Sigmoid colon (tissue), 4 donors: ENCODE data around the gene CRYBG1.

ENCODE experiments used
- EP300 ChIP-seq, 4 donors: sonication (generic); formaldehyde crosslinking; IDR thresholded peaks; one replicate each; pipeline ENCODE4 v1.6.1; 2017; ENCODE audit warnings: antibody characterized with exemption in 4 of 4
- POLR2AphosphoS5 ChIP-seq, 4 donors: sonication (generic); formaldehyde crosslinking; IDR thresholded peaks; one replicate each; pipeline ENCODE4 v1.6.1; 2017; ENCODE audit warnings: antibody characterized with exemption in 4 of 4
- TF ChIP-seq, protein P1 (sequence below), 4 experiments: fragments of 450-650 bp in 3 of 4; fragments of 200-600 bp in 1 of 4; IDR thresholded peaks; one replicate each; pipeline ENCODE4 v1.5.1; 2016 to 2019; ENCODE audit warnings: antibody characterized with exemption in 4 of 4, mild to moderate bottlenecking in 3 of 4, moderate library complexity in 2 of 4

DNA sequence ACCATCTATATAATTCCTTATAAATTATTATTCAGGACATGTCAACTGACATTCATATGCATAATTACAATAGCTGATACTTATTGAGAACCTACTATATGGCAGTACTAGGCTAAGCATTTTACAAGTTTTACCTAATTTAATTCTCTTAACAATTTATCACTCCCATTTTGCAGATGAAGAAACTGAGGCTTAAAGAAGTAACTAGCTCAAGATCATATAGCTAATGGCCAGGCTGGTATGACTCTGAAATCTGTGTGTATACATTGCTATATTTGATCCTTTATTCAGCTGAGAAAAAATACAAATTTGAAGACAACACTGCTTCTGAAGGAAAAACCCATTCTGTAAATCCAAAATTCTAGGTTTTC is 85.0 kb downstream of the CRYBG1 start:
- TF ChIP-seq POLR2AphosphoS5 (IDR thresholded peaks at IDR 0.05) (no peak), EP300 (IDR thresholded peaks at IDR 0.05) (no peak)
- TF ChIP-seq, protein P1, sequence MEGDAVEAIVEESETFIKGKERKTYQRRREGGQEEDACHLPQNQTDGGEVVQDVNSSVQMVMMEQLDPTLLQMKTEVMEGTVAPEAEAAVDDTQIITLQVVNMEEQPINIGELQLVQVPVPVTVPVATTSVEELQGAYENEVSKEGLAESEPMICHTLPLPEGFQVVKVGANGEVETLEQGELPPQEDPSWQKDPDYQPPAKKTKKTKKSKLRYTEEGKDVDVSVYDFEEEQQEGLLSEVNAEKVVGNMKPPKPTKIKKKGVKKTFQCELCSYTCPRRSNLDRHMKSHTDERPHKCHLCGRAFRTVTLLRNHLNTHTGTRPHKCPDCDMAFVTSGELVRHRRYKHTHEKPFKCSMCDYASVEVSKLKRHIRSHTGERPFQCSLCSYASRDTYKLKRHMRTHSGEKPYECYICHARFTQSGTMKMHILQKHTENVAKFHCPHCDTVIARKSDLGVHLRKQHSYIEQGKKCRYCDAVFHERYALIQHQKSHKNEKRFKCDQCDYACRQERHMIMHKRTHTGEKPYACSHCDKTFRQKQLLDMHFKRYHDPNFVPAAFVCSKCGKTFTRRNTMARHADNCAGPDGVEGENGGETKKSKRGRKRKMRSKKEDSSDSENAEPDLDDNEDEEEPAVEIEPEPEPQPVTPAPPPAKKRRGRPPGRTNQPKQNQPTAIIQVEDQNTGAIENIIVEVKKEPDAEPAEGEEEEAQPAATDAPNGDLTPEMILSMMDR (IDR thresholded peaks at IDR 0.05) = no peak
